Inflammatory macrophage treated with lipopolysaccharide for 1 hour (primary cell): ENCODE results near the gene BCL10.
"Not testable (repeated sequence)": the region's sequence is repeated elsewhere in the genome, so short reads cannot be mapped to it uniquely, and the experiment has no call there.

Experiments
- DNase-seq, 2 donors: peaks; one replicate each; pipeline ENCODE4 v3.0.0-alpha.2; 2020 to 2022

The BCL10 gene

DNA sequence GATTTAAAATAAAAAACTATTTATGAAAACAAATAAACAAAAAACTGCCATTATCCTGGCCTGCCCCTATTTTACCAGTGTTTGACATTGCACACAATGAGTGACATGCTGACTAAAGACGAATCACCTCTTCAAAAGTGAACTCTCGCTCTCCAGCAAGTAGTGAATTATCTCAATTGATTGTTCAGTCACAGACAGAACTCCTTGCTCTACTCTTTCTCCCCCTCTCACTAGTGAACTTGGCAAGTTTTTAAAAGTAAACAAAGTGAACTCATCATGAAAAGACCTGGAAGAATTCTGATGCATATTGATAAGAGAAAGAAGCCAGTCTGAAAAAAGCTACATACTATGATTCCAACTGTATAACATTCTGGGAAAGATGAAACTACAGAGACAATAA lies 12.3 kb downstream of the BCL10 start:
- no peak for DNase-seq

DNA sequence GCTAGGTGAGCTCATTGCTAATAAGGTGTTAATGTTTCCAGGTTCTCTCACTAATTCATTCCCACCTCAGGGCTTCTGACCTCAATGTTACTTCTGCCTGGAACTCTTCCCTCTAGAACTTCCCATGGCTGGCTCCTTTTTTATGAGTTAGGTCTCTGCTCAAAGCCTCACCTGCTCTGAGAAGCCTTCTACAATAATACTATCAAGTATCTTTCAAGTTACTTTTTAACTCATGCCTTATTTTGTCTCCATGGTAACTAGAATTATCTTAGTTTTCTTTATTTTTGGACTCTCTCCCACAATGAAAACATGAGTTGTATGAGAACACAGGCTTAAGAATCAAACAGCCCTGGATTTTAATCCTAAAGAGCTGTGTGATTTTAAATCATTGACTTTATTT lies 13.4 kb downstream of the BCL10 start:
- no peak for DNase-seq

DNA sequence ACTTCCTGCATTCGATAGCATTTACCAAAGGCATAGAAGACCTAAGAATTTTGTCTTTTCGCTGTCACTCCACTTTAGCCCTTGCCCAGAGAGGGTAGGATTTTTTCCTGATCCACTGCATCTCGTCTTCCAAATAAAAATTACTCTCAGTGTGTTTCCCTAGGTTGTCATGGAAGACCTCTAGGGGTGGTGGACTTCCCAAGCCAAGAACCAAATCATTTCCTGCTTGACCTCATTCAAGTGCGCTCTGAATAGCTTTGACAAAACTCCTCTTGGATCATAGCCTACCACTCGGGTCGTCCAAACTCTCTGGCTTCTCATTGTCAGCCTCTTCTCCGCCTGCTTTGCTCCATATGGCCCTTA lies 16.5 kb downstream of the BCL10 start:
- no peak for DNase-seq

GRCh38 chr1:85259118-85259911 lies 17.1 kb downstream of the BCL10 start, which contains the start of gene C1orf52:
Gene C1orf52, minus strand, starts transcription at chr1:85259662. Its CDS starts 29 bp downstream, at chr1:85259633.
- DNase-seq, result peak; percentile 84 to 98

DNA sequence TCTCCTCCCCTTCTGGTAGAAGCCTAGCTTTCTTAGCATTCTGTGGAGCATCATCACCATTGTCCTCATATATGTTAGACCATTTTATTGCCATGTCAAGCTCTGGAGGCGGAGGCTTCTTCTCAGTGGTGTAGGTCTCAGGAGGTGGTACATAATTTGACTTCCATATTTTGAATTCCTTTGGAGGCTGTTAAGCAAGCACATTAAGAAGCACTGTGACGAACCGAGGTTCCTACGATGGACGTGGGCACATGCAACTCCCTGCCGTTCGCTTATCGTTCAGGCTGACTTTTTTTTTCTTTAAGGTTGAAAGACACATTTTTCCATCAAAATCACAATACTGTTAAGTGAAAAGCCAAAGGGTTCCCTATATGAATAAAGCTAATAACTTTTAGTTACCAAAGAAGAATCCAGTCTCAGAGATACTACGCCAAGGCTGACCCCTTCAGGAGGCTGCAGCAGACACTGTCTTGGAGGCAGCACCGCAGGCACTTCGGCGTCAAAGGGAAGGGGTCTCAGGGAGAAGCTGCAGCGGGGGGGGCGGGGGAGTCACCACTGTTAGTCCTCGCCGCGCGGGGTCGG lies 17.8 kb downstream of the BCL10 start:
- DNase-seq, result peak; percentile 27 to 31

GRCh38 chr1:85249042-85249441 lies 27.4 kb downstream of the BCL10 start:
- not testable (repeated sequence) for DNase-seq

GRCh38 chr1:85245891-85246290 lies 30.5 kb downstream of the BCL10 start:
- DNase-seq, result no peak

DNA sequence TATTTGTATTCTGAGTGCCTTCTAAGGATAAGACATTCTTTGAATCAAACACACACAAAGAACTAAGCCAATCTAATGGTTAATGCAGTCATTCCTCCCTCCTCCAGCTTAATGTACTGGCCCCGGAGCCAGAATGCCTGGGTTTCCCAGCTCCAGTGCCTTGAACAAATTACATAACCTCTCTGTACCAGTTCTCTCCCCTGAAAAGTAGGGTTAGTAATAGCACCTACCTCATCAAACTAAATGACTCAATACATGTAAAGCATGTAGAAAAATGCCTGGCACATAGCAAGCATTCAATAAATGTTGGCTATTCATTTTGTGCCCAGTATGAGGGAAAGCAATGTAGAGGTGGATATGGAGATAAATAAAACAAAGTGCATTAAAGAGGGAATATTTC lies 31.0 kb downstream of the BCL10 start:
- DNase-seq, result no peak

DNA sequence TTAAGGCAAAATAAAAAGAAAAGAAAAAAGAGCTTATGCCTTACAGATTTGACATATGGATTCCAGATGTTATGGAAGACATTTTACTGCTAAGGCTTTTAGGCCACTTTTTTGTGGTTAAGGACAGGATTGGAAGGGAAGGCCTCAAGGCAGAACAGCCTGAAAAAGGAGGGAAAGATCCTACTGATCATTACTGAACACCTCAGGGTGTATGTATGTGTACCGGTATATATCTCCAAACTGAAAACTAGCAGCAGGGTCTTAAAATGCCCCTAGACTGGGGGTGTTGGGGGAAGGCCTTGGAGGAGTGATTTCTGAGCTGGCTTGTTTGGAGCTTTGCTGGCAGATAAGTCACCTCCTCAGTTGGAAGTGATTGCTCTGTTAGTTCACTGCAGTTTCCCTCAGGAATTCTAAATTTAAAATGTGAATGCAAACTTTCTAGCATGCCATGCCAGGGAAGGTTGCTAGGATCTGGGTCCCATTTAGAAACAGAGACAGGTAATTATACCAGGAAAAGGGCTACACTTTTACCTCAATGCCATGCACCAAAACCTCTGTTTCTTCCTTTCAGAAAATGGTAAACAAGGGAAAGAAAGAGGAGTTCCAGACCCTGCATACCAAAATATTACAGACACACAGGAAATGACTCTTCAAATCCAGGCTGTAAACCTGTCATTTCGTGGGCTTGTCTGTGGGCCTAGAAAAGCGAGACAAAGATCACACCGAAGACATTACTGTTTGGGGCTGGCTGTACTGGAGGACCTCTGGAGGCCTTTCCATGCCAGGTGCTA lies 32.0 kb downstream of the BCL10 start:
- DNase-seq, result no peak

GRCh38 chr1:85243372-85243771 lies 33.1 kb downstream of the BCL10 start:
- DNase-seq, result no peak

DNA sequence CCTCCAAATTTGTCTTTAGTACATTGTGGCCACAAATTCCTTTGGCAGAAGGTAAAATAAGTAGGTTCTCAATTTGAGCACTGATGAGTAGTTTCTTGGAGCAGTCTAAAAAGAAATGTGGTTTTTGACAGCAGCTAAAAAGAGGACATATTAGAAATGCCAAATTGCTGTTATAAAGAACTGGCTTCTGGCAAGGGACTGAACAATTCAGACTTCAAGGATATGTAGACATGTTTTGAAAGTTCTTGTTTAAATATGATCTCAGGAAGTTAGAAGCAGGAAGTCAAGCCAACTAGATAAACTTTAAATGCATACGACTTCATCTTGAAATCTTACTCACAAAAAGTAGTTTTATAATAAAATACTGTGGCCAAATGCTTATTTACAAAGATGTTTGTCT lies 35.8 kb downstream of the BCL10 start:
- DNase-seq, result no peak

- no peak for DNase-seq
Measured at GRCh38 chr1:85240174-85240601, 36.2 kb downstream of the BCL10 start.

GRCh38 chr1:85237613-85238012 lies 38.8 kb downstream of the BCL10 start:
- DNase-seq, result no peak

- DNase-seq, result no peak
Measured at GRCh38 chr1:85230305-85230977, 46.0 kb downstream of the BCL10 start.

DNA sequence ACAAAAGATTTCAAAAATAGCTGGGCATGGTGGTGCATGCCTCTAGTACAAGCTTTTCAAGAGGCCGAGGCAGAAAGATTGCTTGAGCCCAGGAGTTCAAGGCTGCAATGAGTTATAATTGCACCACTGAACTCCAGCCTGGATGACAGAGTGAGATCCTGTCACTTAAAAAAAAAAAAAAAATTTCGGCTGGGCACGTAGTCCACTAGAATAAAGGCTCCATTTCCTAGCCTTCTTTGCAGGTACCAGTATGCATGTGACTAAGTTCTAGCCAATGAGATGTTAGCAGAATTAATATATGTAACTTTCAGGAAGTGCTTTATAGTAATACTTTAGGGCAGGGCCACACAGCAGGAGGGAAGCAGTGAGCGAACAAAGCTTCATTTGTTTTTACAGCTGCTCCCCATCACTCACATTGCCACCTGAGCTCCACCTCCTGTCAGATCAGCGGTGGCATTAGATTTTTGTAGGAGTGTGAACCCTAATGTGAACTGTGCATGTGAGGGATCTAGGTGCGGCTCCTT lies 46.8 kb downstream of the BCL10 start:
- no peak for DNase-seq

GRCh38 chr1:85228972-85229371 lies 47.5 kb downstream of the BCL10 start:
- DNase-seq, result no peak

GRCh38 chr1:85225624-85226380 lies 50.6 kb downstream of the BCL10 start:
- DNase-seq, result no peak

DNA sequence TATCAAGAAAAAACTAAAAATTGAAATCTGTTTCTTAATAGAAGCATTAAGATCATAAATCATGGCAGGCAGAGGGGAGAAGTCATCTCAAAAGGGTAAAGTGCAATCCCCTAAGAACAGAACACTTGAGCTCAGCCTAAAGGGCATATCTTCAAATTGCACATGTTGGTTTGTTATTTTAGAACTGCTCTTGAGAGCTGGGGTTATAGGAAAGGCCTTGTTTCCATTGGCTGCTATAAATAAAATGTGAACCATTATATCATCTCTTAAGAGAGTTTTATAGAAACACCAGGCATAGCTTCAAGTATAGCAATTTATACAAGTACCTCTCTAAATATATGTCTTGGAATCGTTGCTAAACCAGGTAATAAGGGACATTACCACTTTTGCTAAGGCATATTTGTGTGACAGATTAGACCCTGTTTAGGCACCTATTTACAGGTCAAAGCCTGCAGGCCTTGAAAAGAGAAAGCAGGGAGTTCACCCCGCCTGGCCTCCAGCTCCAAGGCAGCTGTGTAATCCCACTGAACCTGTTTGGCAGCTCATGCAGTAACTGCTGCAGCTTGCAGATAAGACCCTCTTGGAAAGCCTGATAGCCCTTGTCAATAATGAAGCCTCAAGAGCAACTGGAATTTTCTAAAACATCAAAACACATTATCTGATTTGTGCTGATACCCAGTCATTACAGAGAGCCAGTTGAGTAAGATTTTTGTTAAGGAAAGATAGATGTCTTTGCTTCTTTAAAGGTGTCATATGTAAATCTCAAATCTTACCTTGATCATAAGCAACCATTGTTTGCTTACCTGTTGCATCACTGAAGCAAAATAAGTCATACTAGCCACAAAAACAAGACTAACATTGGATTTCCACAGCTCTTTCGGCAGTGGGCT lies 51.5 kb downstream of the BCL10 start:
- DNase-seq, result no peak

DNA sequence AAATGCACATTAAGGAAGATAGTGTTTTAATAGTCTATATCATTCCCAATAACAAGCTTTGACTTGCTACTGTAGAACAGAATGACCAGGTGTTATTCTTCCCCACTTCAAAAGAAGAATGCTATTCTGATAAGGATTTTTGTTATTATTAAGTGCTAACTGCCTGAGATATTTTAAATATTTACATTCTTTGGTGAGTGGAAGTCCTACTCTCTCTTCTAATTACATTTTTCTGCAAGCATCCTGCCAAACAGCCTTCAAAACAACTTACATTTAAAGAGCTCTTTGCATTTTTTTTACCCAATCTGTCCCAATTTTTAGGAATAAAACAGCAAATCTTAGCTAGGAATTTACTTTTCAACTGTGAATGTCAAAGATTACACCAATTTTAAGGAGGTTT lies 52.1 kb downstream of the BCL10 start:
- DNase-seq, result no peak

GRCh38 chr1:85223334-85223733 lies 53.1 kb downstream of the BCL10 start:
- no peak for DNase-seq

GRCh38 chr1:85220756-85221201 lies 55.7 kb downstream of the BCL10 start:
- DNase-seq, result no peak
